ENCODE measurements around the gene TRAF2.
A peak's percentile ranks its signal among the peaks of the same experiment; 100 is the strongest.

Gene TRAF2

DNA sequence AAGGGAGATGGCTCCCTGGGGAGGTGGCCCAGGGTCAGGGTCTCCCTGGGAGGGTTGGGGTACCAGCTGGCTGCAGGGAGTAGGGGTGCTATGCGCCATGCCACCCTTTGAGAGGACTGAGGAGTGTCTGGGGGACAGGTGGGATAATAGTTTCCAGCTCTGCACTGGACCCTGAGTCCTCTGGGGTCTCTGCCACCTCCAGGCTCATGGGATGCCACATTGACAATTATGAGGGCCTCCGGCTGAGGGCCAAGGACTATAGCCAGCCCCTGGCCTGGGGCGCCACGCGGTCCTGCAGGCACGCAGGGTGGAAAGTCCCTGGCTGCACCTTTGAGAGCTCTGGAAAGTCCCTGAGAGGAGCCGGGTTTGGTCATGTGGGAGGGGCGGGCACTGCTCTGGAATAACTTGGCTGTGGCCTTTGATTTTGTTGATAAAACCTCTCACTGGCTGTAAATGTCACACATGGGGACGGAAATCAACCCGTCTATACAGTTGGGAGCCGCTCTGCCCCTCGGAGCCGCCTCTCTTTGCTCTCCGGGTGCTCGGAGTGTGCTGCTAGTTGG is 16.0 kb downstream of the TRAF2 start:
- H3K9me3 Mint-ChIP-seq: no peaks in the 10 kb centered on the region
- H3K27me3 Mint-ChIP-seq: no peaks in the 10 kb centered on the region
- peak overlapping the region; percentile 83 to 84 for H3K4me3 Mint-ChIP-seq
- peaks cover 72% of the 10 kb centered on the region for H3K4me1 Mint-ChIP-seq
- DNase-seq (peak; percentile 78 to 88), ATAC-seq (peak; percentile 93)
- peak overlapping the region; percentile 96 for H3K27ac Mint-ChIP-seq

GRCh38 chr9:136903041-136903554 is 16.8 kb downstream of the TRAF2 start:
- Mint-ChIP-seq H3K27ac (peak overlapping the region; percentile 87 to 96), H3K4me1 (peaks cover 72% of the 10 kb centered on the region), H3K27me3 (no peaks in the 10 kb centered on the region), H3K9me3 (no peaks in the 10 kb centered on the region), H3K4me3 (no peak overlapping the region)
- no peak for DNase-seq
- no peak for ATAC-seq

DNA sequence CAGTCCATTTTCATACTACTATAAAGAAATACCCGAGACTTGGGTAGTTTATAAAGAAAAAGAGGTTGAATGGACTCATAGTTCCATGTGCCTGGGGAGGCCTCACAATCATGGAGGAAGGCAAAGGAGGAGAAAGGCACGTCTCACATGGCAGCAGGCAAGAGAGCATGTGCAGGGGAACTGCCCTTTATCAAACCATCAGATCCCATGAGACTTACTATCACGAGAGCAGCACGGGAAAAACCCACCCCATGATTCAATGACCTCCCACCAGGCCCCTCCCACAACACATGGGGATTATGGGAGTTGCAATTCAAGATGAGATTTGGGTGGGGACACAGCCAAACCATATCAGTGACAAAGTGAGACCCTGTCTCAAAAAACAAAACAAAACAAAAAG is 19.9 kb downstream of the TRAF2 start:
- no peaks in the 10 kb centered on the region for H3K27me3 Mint-ChIP-seq
- peak overlapping the region in 1 of 2 donors; percentile 19 for H3K27ac Mint-ChIP-seq
- H3K4me3 Mint-ChIP-seq: no peak overlapping the region
- H3K9me3 Mint-ChIP-seq: no peaks in the 10 kb centered on the region
- DNase-seq (no peak), ATAC-seq (no peak)
- H3K4me1 Mint-ChIP-seq: peaks cover 43% of the 10 kb centered on the region

GRCh38 chr9:136907011-136907914 is 20.9 kb downstream of the TRAF2 start:
- Mint-ChIP-seq H3K9me3 (no peaks in the 10 kb centered on the region), H3K4me3 (no peak overlapping the region), H3K27me3 (no peaks in the 10 kb centered on the region), H3K4me1 (peaks cover 33% of the 10 kb centered on the region), H3K27ac (peak overlapping the region in 1 of 2 donors; percentile 5)
- no peak for ATAC-seq
- no peak for DNase-seq

DNA sequence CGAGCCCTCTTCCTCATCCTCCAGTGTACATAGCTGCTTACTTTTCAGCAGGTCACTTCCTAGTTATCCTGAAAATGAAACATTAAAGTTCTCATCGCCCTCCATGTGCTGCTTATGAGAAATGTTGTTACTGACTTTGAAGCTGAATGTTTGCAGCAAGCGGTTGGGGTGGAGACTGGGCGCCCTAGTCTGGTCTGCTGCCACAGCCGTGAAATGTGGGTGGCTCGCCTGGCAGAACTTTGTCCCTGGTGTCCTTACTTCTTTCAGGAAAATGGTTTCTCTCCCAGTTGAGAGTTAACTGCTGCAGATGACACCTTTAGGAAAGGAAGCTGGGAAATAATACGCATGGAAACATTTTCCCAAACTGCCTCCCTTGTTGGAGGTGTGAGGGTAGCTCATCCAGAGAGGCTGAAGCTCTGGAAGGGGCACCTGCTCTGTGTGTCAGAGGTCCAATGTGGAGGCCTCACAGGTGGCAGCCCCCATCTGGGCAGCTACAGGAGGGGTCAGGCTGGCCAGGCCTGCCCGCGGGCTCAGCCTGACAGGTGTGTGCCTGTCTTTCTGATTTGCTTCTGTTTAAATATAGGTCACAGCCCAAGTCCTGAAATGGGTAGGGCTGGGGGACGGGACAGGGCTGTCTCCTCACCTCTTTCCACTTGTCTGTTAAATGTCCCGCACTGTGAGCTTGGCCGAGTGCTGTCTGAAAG is 24.0 kb downstream of the TRAF2 start:
- Mint-ChIP-seq H3K27ac (peak overlapping the region; percentile 21 to 89), H3K27me3 (no peaks in the 10 kb centered on the region), H3K4me1 (peaks cover 10% of the 10 kb centered on the region), H3K9me3 (no peaks in the 10 kb centered on the region), H3K4me3 (no peak overlapping the region)
- no peak for DNase-seq
- ATAC-seq: no peak

DNA sequence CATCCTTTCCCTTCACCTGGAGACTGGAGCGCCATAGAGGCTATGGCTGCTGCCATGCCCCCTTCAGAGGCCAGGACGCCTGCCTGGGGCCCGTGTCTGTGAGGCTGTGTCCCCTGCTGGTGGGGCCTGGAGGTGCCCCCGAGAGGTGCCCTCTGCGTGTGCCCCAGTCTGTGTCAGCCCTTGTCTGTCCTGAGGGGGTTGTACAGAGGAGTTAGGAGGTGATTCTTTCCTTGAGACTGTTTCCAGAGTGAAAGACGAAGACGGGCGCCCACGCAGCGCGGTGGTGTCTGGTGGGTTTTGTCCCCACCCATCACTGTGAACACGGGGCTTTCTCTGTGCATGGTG is 24.6 kb downstream of the TRAF2 start:
- Mint-ChIP-seq H3K4me1 (peaks cover 14% of the 10 kb centered on the region), H3K27me3 (no peaks in the 10 kb centered on the region), H3K27ac (peak overlapping the region in 1 of 2 donors; percentile 21), H3K9me3 (no peaks in the 10 kb centered on the region), H3K4me3 (no peak overlapping the region)
- peak; percentile 59 for ATAC-seq
- no peak for DNase-seq

DNA sequence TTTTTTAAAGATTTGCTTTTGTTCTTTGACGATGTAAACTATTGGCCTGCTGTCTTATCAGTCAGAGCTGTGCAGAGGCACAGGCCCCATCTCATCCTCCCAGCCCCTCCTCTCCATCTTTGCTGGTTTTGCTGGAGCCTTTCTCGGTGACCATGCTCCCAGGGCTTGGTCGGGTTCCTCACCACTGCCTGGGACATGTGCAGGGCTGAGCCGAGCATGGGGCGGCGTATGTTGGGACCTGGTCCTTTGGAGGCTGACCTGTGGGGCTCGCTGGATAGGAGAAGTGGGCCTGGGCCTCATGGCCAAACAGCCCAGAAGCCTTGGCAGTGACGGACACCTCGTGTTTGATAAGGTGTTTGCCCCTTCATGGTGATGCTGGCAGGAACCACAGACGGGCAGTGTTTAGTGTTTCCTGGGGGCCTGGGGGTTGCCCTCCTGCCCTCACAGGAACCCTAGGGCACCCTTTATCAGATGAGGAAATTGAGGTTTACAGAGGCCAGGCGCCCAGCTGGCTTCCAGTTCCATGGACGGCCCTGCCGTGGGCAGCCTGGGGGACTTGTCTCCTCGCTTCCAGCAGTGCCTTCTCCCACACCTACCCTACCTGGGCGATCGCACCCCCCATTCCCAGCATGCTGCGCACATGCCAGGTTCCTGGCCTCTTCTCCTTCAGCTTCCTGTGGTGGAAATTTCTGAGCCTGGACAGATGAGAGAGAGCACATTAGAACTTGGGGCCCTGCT is 27.6 kb downstream of the TRAF2 start:
- Mint-ChIP-seq H3K4me1 (peaks cover 17% of the 10 kb centered on the region), H3K9me3 (no peaks in the 10 kb centered on the region), H3K27ac (peak overlapping the region in 1 of 2 donors; percentile 67), H3K27me3 (no peaks in the 10 kb centered on the region), H3K4me3 (no peak overlapping the region)
- ATAC-seq (no peak), DNase-seq (no peak)

- no peak overlapping the region for H3K27ac Mint-ChIP-seq
- DNase-seq (no peak), ATAC-seq (no peak)
- H3K4me3 Mint-ChIP-seq: no peak overlapping the region
- H3K9me3 Mint-ChIP-seq: no peaks in the 10 kb centered on the region
- H3K27me3 Mint-ChIP-seq: no peaks in the 10 kb centered on the region
- H3K4me1 Mint-ChIP-seq: peaks cover 17% of the 10 kb centered on the region
Observed at GRCh38 chr9:136915632-136916329, 29.5 kb downstream of the TRAF2 start.

GRCh38 chr9:136916330-136917184 is 30.2 kb downstream of the TRAF2 start:
- Mint-ChIP-seq H3K4me1 (peaks cover 17% of the 10 kb centered on the region), H3K9me3 (no peaks in the 10 kb centered on the region), H3K27ac (peak overlapping the region in 1 of 2 donors; percentile 17), H3K4me3 (no peak overlapping the region), H3K27me3 (no peaks in the 10 kb centered on the region)
- DNase-seq (no peak), ATAC-seq (no peak)

DNA sequence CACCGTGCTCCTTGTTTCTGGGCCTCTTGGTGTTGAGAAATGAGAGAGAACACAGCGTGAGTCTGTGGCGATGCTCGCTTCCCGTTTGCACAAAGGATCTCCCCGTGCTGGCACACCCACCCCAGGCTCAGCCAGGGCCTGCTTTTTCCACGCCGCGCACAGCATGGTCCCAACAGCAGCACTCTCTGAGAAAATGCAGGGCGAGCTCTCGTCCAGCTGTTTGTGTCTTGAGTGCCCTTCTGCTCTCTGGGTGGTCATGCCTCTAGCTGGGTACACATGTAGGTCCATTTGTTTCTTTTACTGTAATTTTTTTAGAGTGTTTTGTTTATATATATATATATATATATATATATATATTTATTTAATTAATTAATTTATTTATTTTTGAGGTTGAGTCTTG is 31.6 kb downstream of the TRAF2 start:
- H3K27me3 Mint-ChIP-seq: no peaks in the 10 kb centered on the region

GRCh38 chr9:136920069-136920468 is 33.8 kb downstream of the TRAF2 start:
- no peak for ATAC-seq

More for the DNA sequence above, 31.6 kb downstream of the TRAF2 start:
- peaks cover 17% of the 10 kb centered on the region for H3K4me1 Mint-ChIP-seq
- no peak overlapping the region for H3K27ac Mint-ChIP-seq
- ATAC-seq: no peak
- no peak for DNase-seq
- no peak overlapping the region for H3K4me3 Mint-ChIP-seq
- no peaks in the 10 kb centered on the region for H3K9me3 Mint-ChIP-seq

GRCh38 chr9:136920734-136921231 is 34.5 kb downstream of the TRAF2 start:
- Mint-ChIP-seq H3K27ac (peak overlapping the region in 1 of 2 donors; percentile 85), H3K9me3 (no peaks in the 10 kb centered on the region), H3K27me3 (no peaks in the 10 kb centered on the region), H3K4me3 (no peak overlapping the region), H3K4me1 (peaks cover 14% of the 10 kb centered on the region)
- ATAC-seq (no peak), DNase-seq (no peak)

More at GRCh38 chr9:136920069-136920468, 33.8 kb downstream of the TRAF2 start:
- H3K4me1 Mint-ChIP-seq: peaks cover 17% of the 10 kb centered on the region
- H3K4me3 Mint-ChIP-seq: no peak overlapping the region
- no peak for DNase-seq
- H3K9me3 Mint-ChIP-seq: no peaks in the 10 kb centered on the region
- no peaks in the 10 kb centered on the region for H3K27me3 Mint-ChIP-seq
- peak overlapping the region in 1 of 2 donors; percentile 45 for H3K27ac Mint-ChIP-seq

GRCh38 chr9:136921307-136921706 is 35.0 kb downstream of the TRAF2 start:
- no peak for DNase-seq
- no peak overlapping the region for H3K27ac Mint-ChIP-seq
- no peak for ATAC-seq
- no peaks in the 10 kb centered on the region for H3K27me3 Mint-ChIP-seq
- peaks cover 9% of the 10 kb centered on the region for H3K4me1 Mint-ChIP-seq
- no peaks in the 10 kb centered on the region for H3K9me3 Mint-ChIP-seq
- H3K4me3 Mint-ChIP-seq: no peak overlapping the region

DNA sequence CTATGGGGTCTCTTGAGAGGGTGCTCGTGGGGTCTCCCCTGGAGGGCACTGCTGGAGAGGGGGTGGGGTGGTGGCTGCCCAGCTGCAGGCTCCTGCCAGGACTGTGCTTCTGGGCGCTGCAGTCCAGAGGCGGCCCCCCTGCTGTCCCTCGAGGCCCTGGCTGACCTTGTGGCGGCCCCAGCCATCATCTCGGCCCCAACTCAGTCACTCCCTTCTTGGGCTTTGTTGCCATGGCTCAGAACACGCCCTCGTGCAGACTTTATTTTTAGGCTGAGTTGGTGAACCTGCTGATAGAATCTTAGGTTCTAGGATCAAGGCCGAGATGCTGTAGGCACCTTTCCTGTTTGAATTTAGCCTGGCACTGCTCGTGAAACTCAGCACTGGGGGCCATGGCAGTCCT is 35.4 kb downstream of the TRAF2 start:
- DNase-seq: no peak
- Mint-ChIP-seq H3K9me3 (no peaks in the 10 kb centered on the region), H3K27me3 (no peaks in the 10 kb centered on the region), H3K4me1 (peaks cover 10% of the 10 kb centered on the region), H3K4me3 (no peak overlapping the region), H3K27ac (no peak overlapping the region)
- ATAC-seq: no peak
